CD14-positive monocyte (primary cell): ENCODE results near the gene ATPAF2. TPM values are rescaled to one million over a fixed set of nuclear protein-coding genes. Genes with fewer than 3 reads are reported as not detected.

Experiments used
- DNase-seq, 3 donors: peaks; one replicate each; pipeline ENCODE4 v3.0.0-alpha.2; 2011 to 2022
- H2AFZ ChIP-seq: 2 replicates; pipeline ENCODE4 v1.6.0; 2012; ENCODE audit warnings: mild to moderate bottlenecking, low read depth, low read length, inconsistent platforms; ENCODE audit not compliant: insufficient read depth, poor library complexity, severe bottlenecking
- H3K27ac ChIP-seq, 2 donors: 1 replicate in 1 of 2; 2 replicates in 1 of 2; pipeline ENCODE4 v1.5.1; 2012 to 2013; ENCODE audit warnings: low read length in 2 of 2, control low read depth in 1 of 2, inconsistent platforms in 1 of 2, low read depth in 1 of 2, mild to moderate bottlenecking in 1 of 2
- H3K27me3 ChIP-seq, 2 donors: one replicate each; pipeline versions ENCODE4 v1.6.0 to v1.6.1; 2011 to 2013; ENCODE audit warnings: low read length in 2 of 2; ENCODE audit not compliant: control insufficient read depth in 2 of 2, insufficient read depth in 2 of 2
- H3K36me3 ChIP-seq, 2 donors: replicated peaks in 1 of 2; 1 replicate in 1 of 2; 2 replicates in 1 of 2; pipeline versions ENCODE4 v1.5.1 to v1.6.1; 2012 to 2013; ENCODE audit warnings: low read length in 2 of 2, control low read depth in 1 of 2, inconsistent platforms in 1 of 2, mild to moderate bottlenecking in 1 of 2; ENCODE audit not compliant: insufficient read depth in 2 of 2, control insufficient read depth in 1 of 2
- H3K4me1 ChIP-seq, 2 donors: 1 replicate in 1 of 2; 2 replicates in 1 of 2; pipeline versions ENCODE4 v1.5.1 to v1.6.1; 2012 to 2013; ENCODE audit warnings: low read length in 2 of 2, control low read depth in 1 of 2, inconsistent platforms in 1 of 2, mild to moderate bottlenecking in 1 of 2, moderate library complexity in 1 of 2; ENCODE audit not compliant: insufficient read depth in 2 of 2, control insufficient read depth in 1 of 2
- H3K4me2 ChIP-seq: replicated peaks from 2 replicates; pipeline ENCODE3; 2012; ENCODE audit warnings: low read length, moderate library complexity, mild to moderate bottlenecking; ENCODE audit not compliant: poor library complexity, severe bottlenecking; ENCODE audit errors: extremely low read depth
- H3K4me3 ChIP-seq, 3 experiments: fragments of 200-600 bp in 1 of 3; sonication (generic) in 1 of 3; replicated peaks in 1 of 3; 1 replicate in 2 of 3; 2 replicates in 1 of 3; pipeline ENCODE4 v1.5.1; 2011 to 2013; ENCODE audit warnings: low read length in 3 of 3, mild to moderate bottlenecking in 3 of 3, control low read depth in 2 of 3, low read depth in 2 of 3, inconsistent platforms in 1 of 3, moderate library complexity in 1 of 3
- H3K79me2 ChIP-seq: 2 replicates; pipeline ENCODE4 v1.6.0; 2012; ENCODE audit warnings: mild to moderate bottlenecking, control low read depth, inconsistent platforms, low read length, moderate library complexity; ENCODE audit not compliant: insufficient read depth
- H3K9ac ChIP-seq: 2 replicates; pipeline ENCODE4 v1.6.0; 2017; ENCODE audit warnings: low read length, mild to moderate bottlenecking; ENCODE audit not compliant: insufficient read depth, poor library complexity, severe bottlenecking
- H3K9me3 ChIP-seq, 2 donors: replicated peaks in 1 of 2; 1 replicate in 1 of 2; 2 replicates in 1 of 2; pipeline versions ENCODE4 v1.5.1 to v1.6.1; 2012 to 2013; ENCODE audit warnings: low read length in 2 of 2, control low read depth in 1 of 2; ENCODE audit not compliant: control insufficient read depth in 1 of 2, insufficient read depth in 1 of 2
- H4K20me1 ChIP-seq: 2 replicates; pipeline ENCODE4 v1.6.0; 2012; ENCODE audit warnings: mild to moderate bottlenecking, low read length, control low read depth, moderate library complexity; ENCODE audit not compliant: insufficient read depth
- H3K27ac Mint-ChIP-seq, 7 donors: one replicate each; pipeline ENCODE4 v1.8.0; 2020; ENCODE audit warnings: mild to moderate bottlenecking in 7 of 7, mixed read lengths in 7 of 7, moderate library complexity in 6 of 7, inconsistent platforms in 2 of 7
- H3K27me3 Mint-ChIP-seq, 3 donors: one replicate each; pipeline ENCODE4 v1.8.0; 2021 to 2022; ENCODE audit warnings: low read depth in 3 of 3, mild to moderate bottlenecking in 3 of 3, mixed read lengths in 3 of 3, moderate library complexity in 3 of 3, inconsistent platforms in 1 of 3
- H3K36me3 Mint-ChIP-seq, 2 donors: one replicate each; pipeline ENCODE4 v1.8.0; 2020; ENCODE audit warnings: mixed read lengths in 2 of 2, inconsistent platforms in 1 of 2, mild to moderate bottlenecking in 1 of 2
- H3K4me1 Mint-ChIP-seq: one replicate; pipeline ENCODE4 v1.8.0; 2020; ENCODE audit warnings: mild to moderate bottlenecking, mixed read lengths
- H3K4me3 Mint-ChIP-seq, 2 donors: one replicate each; pipeline ENCODE4 v1.8.0; 2020; ENCODE audit warnings: mild to moderate bottlenecking in 2 of 2, mixed read lengths in 2 of 2, moderate library complexity in 1 of 2
- H3K9me3 Mint-ChIP-seq, 7 donors: one replicate each; pipeline ENCODE4 v1.8.0; 2020 to 2022; ENCODE audit warnings: mixed read lengths in 7 of 7, mild to moderate bottlenecking in 6 of 7, moderate library complexity in 6 of 7, inconsistent platforms in 2 of 7
- CTCF ChIP-seq: fragments of 200-600 bp; IDR thresholded peaks from one replicate; pipeline ENCODE4 v1.8.0; 2022; ENCODE audit warnings: antibody characterized with exemption, mild to moderate bottlenecking
- WGBS: methylation state at CpG from one replicate; pipeline ENCODE4 v1.1.5; 2013; ENCODE audit warnings: missing lambda C conversion rate; ENCODE audit not compliant: insufficient coverage; 5-methylcytosine and 5-hydroxymethylcytosine counted together
- intact Hi-C, 2 donors: fragments of 100-400 bp; cut with micrococcal nuclease; formaldehyde crosslinking; loops; one replicate each; pipeline versions ENCODE4 v1.15.0 to v1.15.1; 2023
- polyA plus RNA-seq, 3 donors: library from polyadenylated mRNA; depleted of rRNA in 1 of 3; unstranded in 2 of 3; stranded (reverse) in 1 of 3; fragments of 300-500 nt in 2 of 3; fragments of >200 nt in 1 of 3; fragmentation: Illumina TruSeq in 2 of 3; gene quantifications; 1 replicate in 2 of 3; 2 replicates in 1 of 3; pipeline ENCODE4 v1.2.3, GENCODE V29; 2012 to 2021

ATPAF2 gene
- polyA plus RNA-seq, 3 donors, result 41.3 to 50.8 (median 44.9) TPM

GRCh38 chr17:18055597-18055996, 16.6 kb upstream of the ATPAF2 start:
- no peak overlapping the region for H3K4me3 Mint-ChIP-seq
- intact Hi-C loops, result no loop called here
- Histone ChIP-seq H2AFZ (no peak overlapping the region), H3K27ac (no peak overlapping the region), H4K20me1 (no peaks in the 10 kb centered on the region), H3K9ac (no peak overlapping the region), H3K4me2 (no peak overlapping the region), H3K27me3 (no peaks in the 10 kb centered on the region), H3K9me3 (no peaks in the 10 kb centered on the region), H3K36me3 (peaks cover 33 to 71% of the 10 kb centered on the region in 2 donors), H3K79me2 (no peaks in the 10 kb centered on the region), H3K4me3 (no peak overlapping the region), H3K4me1 (no peaks in the 10 kb centered on the region)
- 100% methylated on average over 1 of the region's 6 CpGs for WGBS
- H3K27me3 Mint-ChIP-seq, result no peaks in the 10 kb centered on the region
- peaks cover 5% of the 10 kb centered on the region for H3K4me1 Mint-ChIP-seq
- no peaks in the 10 kb centered on the region for H3K9me3 Mint-ChIP-seq
- DNase-seq, result no peak
- TF ChIP-seq CTCF, result no peak
- peak overlapping the region in 1 of 7 donors; percentile 26 for H3K27ac Mint-ChIP-seq
- H3K36me3 Mint-ChIP-seq, result peaks cover 52 to 72% of the 10 kb centered on the region in 2 donors

- intact Hi-C loops, result no loop called here
Observed at GRCh38 chr17:18045691-18046350, 6.9 kb upstream of the ATPAF2 start.

More at GRCh38 chr17:18045691-18046350, 6.9 kb upstream of the ATPAF2 start:
- Histone ChIP-seq H3K9me3 (no peaks in the 10 kb centered on the region), H3K27me3 (no peaks in the 10 kb centered on the region), H4K20me1 (no peaks in the 10 kb centered on the region), H3K36me3 (peaks cover 9 to 38% of the 10 kb centered on the region in 2 donors), H3K27ac (no peak overlapping the region), H3K4me2 (no peak overlapping the region), H2AFZ (no peak overlapping the region), H3K79me2 (peaks cover 5% of the 10 kb centered on the region), H3K4me3 (no peak overlapping the region), H3K4me1 (peaks cover under 1 to 1% of the 10 kb centered on the region in 2 donors), H3K9ac (no peak overlapping the region)
- Mint-ChIP-seq H3K9me3 (peaks cover 0 to 2% (median 0%) of the 10 kb centered on the region in 7 donors), H3K36me3 (peaks cover 14 to 33% of the 10 kb centered on the region in 2 donors), H3K4me3 (no peak overlapping the region), H3K27me3 (no peaks in the 10 kb centered on the region), H3K4me1 (peaks cover 17% of the 10 kb centered on the region), H3K27ac (peak overlapping the region in 1 of 7 donors; percentile 7)
- WGBS, result 83% methylated on average over 2 of the region's 3 CpGs
- no peak for TF ChIP-seq CTCF
- no peak for DNase-seq
